Measurements from ENCODE around the gene CDADC1. TPM values are rescaled to one million over a fixed set of nuclear protein-coding genes. Genes with fewer than 3 reads are reported as not detected.

Gene CDADC1
- total RNA-seq, 1 experiment from 2014 or later, result 5.7 TPM

- no peak for DNase-seq (ENCODE audit: low read depth)
These were observed 47.5 kb downstream of the CDADC1 start for GRCh38 chr13:49295244-49295643.

- no peak for DNase-seq (ENCODE audit: low read depth)
These were observed 48.9 kb downstream of the CDADC1 start for GRCh38 chr13:49296659-49297058.

GRCh38 chr13:49297338-49297737 lies 49.6 kb downstream of the CDADC1 start:
- DNase-seq (ENCODE audit: low read depth), result no peak

- DNase-seq (ENCODE audit: low read depth), result no peak
These were observed 50.7 kb downstream of the CDADC1 start for GRCh38 chr13:49298416-49298815.

- DNase-seq (ENCODE audit: low read depth), result no peak
These were observed 51.3 kb downstream of the CDADC1 start for GRCh38 chr13:49298903-49299605.

GRCh38 chr13:49300276-49300675 lies 52.6 kb downstream of the CDADC1 start:
- no peak for DNase-seq (ENCODE audit: low read depth)

- DNase-seq (ENCODE audit: low read depth), result peak; percentile 59
These were observed 53.2 kb downstream of the CDADC1 start for GRCh38 chr13:49300739-49301589.

- no peak for DNase-seq (ENCODE audit: low read depth)
These were observed 54.5 kb downstream of the CDADC1 start for GRCh38 chr13:49302222-49302621.

- no peak for DNase-seq (ENCODE audit: low read depth)
These were observed 55.1 kb downstream of the CDADC1 start for GRCh38 chr13:49302817-49303216.

- DNase-seq (ENCODE audit: low read depth), result peak; percentile 8
These were observed 56.0 kb downstream of the CDADC1 start for GRCh38 chr13:49303533-49304252.

- DNase-seq (ENCODE audit: low read depth), result no peak
These were observed 56.6 kb downstream of the CDADC1 start for GRCh38 chr13:49304356-49304755.

- DNase-seq (ENCODE audit: low read depth), result no peak
These were observed 57.3 kb downstream of the CDADC1 start for GRCh38 chr13:49304763-49305700.

GRCh38 chr13:49305792-49306425 lies 58.2 kb downstream of the CDADC1 start:
- no peak for DNase-seq (ENCODE audit: low read depth)

- no peak for DNase-seq (ENCODE audit: low read depth)
These were observed 59.6 kb downstream of the CDADC1 start for GRCh38 chr13:49307365-49307764.

- DNase-seq (ENCODE audit: low read depth), result no peak
These were observed 60.6 kb downstream of the CDADC1 start for GRCh38 chr13:49308097-49308875.

GRCh38 chr13:49308921-49309408 lies 61.2 kb downstream of the CDADC1 start:
- DNase-seq (ENCODE audit: low read depth), result no peak

GRCh38 chr13:49310251-49310650 lies 62.5 kb downstream of the CDADC1 start:
- DNase-seq (ENCODE audit: low read depth), result no peak

GRCh38 chr13:49311816-49312215 lies 64.1 kb downstream of the CDADC1 start:
- no peak for DNase-seq (ENCODE audit: low read depth)

- peak; percentile 71 for DNase-seq (ENCODE audit: low read depth)
These were observed 66.7 kb downstream of the CDADC1 start for GRCh38 chr13:49314344-49314882.

Data from M059J (cell line).